Heart right ventricle (tissue), 16 donors: ENCODE results near the gene XPR1. TPM values are rescaled to one million over a fixed set of nuclear protein-coding genes. Genes with fewer than 3 reads are reported as not detected.
A peak's percentile ranks its signal among the peaks of the same experiment; 100 is the strongest.

ENCODE experiments used
- ATAC-seq, 8 donors: fragments of 200-7000 bp; cut with Tn5 transposase; one replicate each; pipeline ENCODE4 v1.9.1; 2020; ENCODE audit warnings: mild to moderate bottlenecking in 8 of 8, moderate library complexity in 8 of 8, moderate number of reproducible peaks in 1 of 8
- DNase-seq, 2 donors: peaks; one replicate each; pipeline ENCODE4 v3.0.0-alpha.2; 2020
- H3K27ac ChIP-seq, 10 donors: fragments of 200-600 bp; sonication (generic) in 2 of 10; one replicate each; pipeline versions ENCODE4 v1.5.0 to v1.8.0; 2020 to 2022; ENCODE audit warnings: mild to moderate bottlenecking in 3 of 10
- H3K27me3 ChIP-seq, 7 donors: fragments of 200-600 bp; one replicate each; pipeline ENCODE4 v1.8.0; 2021 to 2022; ENCODE audit warnings: mild to moderate bottlenecking in 2 of 7
- H3K36me3 ChIP-seq, 9 donors: fragments of 200-600 bp; sonication (generic) in 1 of 9; one replicate each; pipeline versions ENCODE4 v1.5.0 to v1.8.0; 2020 to 2022; ENCODE audit warnings: mild to moderate bottlenecking in 2 of 9
- H3K4me1 ChIP-seq, 9 donors: fragments of 200-600 bp; sonication (generic) in 1 of 9; one replicate each; pipeline versions ENCODE4 v1.5.0 to v1.8.0; 2020 to 2022; ENCODE audit warnings: mild to moderate bottlenecking in 4 of 9
- H3K4me3 ChIP-seq, 10 donors: fragments of 200-600 bp; sonication (generic) in 2 of 10; one replicate each; pipeline versions ENCODE4 v1.5.0 to v1.8.0; 2020 to 2022; ENCODE audit warnings: mild to moderate bottlenecking in 7 of 10, moderate library complexity in 2 of 10
- H3K9me3 ChIP-seq, 11 donors: fragments of 200-600 bp in 10 of 11; sonication (generic) in 2 of 11; one replicate each; pipeline versions ENCODE4 v1.5.0 to v1.8.0; 2013 to 2022; ENCODE audit warnings: mild to moderate bottlenecking in 2 of 11, control low read depth in 1 of 11, moderate library complexity in 1 of 11
- CTCF ChIP-seq, 9 donors: fragments of 200-600 bp; sonication (generic) in 2 of 9; IDR thresholded peaks; one replicate each; pipeline versions ENCODE4 v1.5.0 to v1.8.0; 2021 to 2022; ENCODE audit warnings: antibody characterized with exemption in 9 of 9, mild to moderate bottlenecking in 5 of 9, moderate library complexity in 1 of 9
- WGBS, 2 donors: extraction: QIAGEN DNeasy Blood & Tissue Kit; methylation state at CpG; one replicate each; pipeline ENCODE4 v1.1.7; 2013; ENCODE audit warnings: inconsistent platforms in 1 of 2; 5-methylcytosine and 5-hydroxymethylcytosine counted together
- intact Hi-C, 10 donors: fragments of 100-400 bp; cut with DNase I; formaldehyde crosslinking; loops; one replicate each; pipeline versions ENCODE4 v1.11.1 to v1.14.2; 2022
- polyA plus RNA-seq, 2 donors: library from polyadenylated mRNA; stranded (reverse); fragments of 200-250 nt; gene quantifications; one replicate each; pipeline ENCODE4 v1.2.3, GENCODE V29; 2013
- total RNA-seq, 10 donors: library from RNA; stranded (reverse); fragmentation: NEBNext Ultra II Directional in 3 of 10; extraction: Animal tissue kit (Norgen Biotek cat#: 25700) in 3 of 10; gene quantifications; one replicate each; pipeline versions ENCODE4 v1.2.1 to v1.2.4, GENCODE V29; 2021 to 2023
- donor health status: Arrhythmogenic right ventricular cardiomyopathy.
- donor health status: ischemic (EF 13 %, LVEDD 7.1; RV severe dilation, severe dysfunction).
- donor health status: healthy with polysubstance abuse.
- donor health status: DM: no; HTN: yes; CAD: no.
- donor health status: DM: no; HTN: no; CAD: no.
- donor health status: ischemic (EF 25% LVEDD 6.9; RV normal size, moderate dysfunction).
- donor health status: ischemic (EF 25% LVEDD 5.7; RV mildly dilated, moderate dysfunction).
- donor health status: healthy.
- donor health status: DM: yes; HTN: yes; CAD: no.
- donor health status: Ischemic cardiomyopathy.
- donor health status: ischemic (EF 35%, LVEDD 5.7; RV mildly dilated, moderate dysfunction).
- donor health status: nonischemic (EF 11% LVEDD 7.7; RV severe dilation, severe dysfunction).
- donor health status: DM: yes; HTN: yes; CAD: no.
- donor health status: PGD.
- donor health status: ischemic (EF 29% LVEDD 5.4; RV normal size, mild dysfunction).
- donor health status: nonischemic (EF 23%, LVEDD 6.1; RV moderate dilation, normal function).

The XPR1 gene
- total and polyA plus RNA-seq, 12 donors: 18.3 to 142 (median 70.0) TPM

DNA sequence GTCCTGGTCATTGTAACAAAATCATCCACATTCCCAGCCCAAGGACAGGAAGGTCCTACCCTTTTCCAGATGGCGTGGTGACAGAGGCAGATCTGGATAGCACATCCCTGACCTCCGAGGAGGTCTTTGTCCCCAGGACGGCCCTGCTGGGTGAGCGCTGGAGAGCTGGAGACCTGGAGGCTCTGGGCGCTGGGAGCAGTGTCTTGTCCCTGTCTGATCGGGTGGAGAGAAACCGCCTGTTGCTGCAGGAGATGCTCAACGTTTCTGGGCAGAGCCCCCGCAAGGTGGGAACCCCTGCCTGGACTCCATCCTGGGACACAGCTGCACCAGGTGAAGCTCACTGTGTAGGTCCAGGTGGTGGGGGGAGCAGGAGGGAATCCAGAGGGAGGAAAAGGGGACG is 284.9 kb downstream of the XPR1 start:
- peaks cover 0 to 29% (median 0%) of the 10 kb centered on the region in 7 donors for H3K27me3 ChIP-seq
- H3K9me3 ChIP-seq: no peaks in the 10 kb centered on the region
- no peak overlapping the region for H3K4me3 ChIP-seq
- WGBS, 2 donors: 84 to 88% methylated on average over 10 of the region's 10 CpGs
- TF ChIP-seq CTCF (IDR thresholded peaks at IDR 0.05): no peak
- peaks cover 4 to 16% (median 8%) of the 10 kb centered on the region in 9 donors for H3K4me1 ChIP-seq
- peaks cover 0 to 25% (median 0%) of the 10 kb centered on the region in 9 donors for H3K36me3 ChIP-seq
- intact Hi-C loops: no loop called here
- H3K27ac ChIP-seq: no peak overlapping the region
- DNase-seq (no peak), ATAC-seq (no peak)

DNA sequence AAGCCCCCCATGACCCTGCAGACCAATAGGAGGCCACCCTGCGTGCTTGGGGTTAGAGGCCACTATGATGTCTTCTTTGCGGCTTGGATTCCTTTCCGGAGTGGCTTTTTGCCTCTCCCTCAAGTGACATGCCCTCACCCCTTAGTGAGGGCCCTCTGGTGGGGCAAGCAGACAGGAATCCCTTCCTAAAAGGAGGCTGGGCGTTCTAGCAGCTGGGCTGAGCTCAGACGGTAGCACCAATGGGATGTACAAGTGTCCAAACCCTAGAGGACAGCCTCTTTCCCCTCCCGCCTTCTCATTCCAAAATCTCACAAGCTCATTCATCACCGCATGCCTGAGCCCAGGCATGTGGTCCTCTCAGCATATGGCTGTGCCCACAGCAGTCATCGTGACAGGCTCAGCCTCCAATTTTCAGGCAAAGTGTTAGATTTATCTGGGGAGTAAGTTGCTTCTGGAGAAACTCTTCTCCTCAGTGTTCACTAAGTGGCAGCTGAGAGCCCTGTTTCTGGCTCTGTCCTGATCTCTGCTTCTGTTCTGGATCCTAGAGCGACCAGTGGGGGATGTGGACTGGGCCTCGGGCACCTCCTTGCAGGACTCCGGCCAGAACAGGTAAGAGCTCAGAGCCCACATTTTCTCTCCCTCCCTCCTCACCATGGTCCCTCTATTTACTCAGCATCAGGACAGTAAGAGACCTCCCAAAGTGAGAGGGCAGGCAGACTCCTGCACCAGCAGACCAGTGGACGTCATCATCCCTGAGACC is 285.7 kb downstream of the XPR1 start:
- DNase-seq: no peak
- WGBS, 2 donors: 69 to 79% methylated on average over 12 of the region's 12 CpGs
- peaks cover 0 to 22% (median 0%) of the 10 kb centered on the region in 7 donors for H3K27me3 ChIP-seq
- H3K27ac ChIP-seq: no peak overlapping the region
- peaks cover 0 to 11% (median 3%) of the 10 kb centered on the region in 9 donors for H3K4me1 ChIP-seq
- intact Hi-C loops: no loop called here
- H3K4me3 ChIP-seq: no peak overlapping the region
- H3K36me3 ChIP-seq: peaks cover 0 to 25% (median 0%) of the 10 kb centered on the region in 9 donors
- peak in 1 of 9 donors; percentile 11 for TF ChIP-seq CTCF (IDR thresholded peaks at IDR 0.05)
- H3K9me3 ChIP-seq: no peaks in the 10 kb centered on the region
- peak in 2 of 8 donors; percentile 20 to 22 for ATAC-seq

GRCh38 chr1:180918519-180918918 is 286.7 kb downstream of the XPR1 start:
- WGBS, 2 donors: 88 to 93% methylated on average over 10 of the region's 10 CpGs
- DNase-seq (no peak), ATAC-seq (no peak)
- Histone ChIP-seq H3K4me1 (peaks cover 0 to 9% (median 3%) of the 10 kb centered on the region in 9 donors), H3K27ac (no peak overlapping the region), H3K27me3 (peaks cover 0 to 12% (median 0%) of the 10 kb centered on the region in 7 donors), H3K9me3 (no peaks in the 10 kb centered on the region), H3K36me3 (peaks cover 0 to 25% (median 0%) of the 10 kb centered on the region in 9 donors), H3K4me3 (no peak overlapping the region)
- intact Hi-C loops: no loop called here
- TF ChIP-seq CTCF (IDR thresholded peaks at IDR 0.05): no peak

- Histone ChIP-seq H3K27me3 (peaks cover 0 to 4% (median 0%) of the 10 kb centered on the region in 7 donors), H3K9me3 (no peaks in the 10 kb centered on the region), H3K4me3 (no peak overlapping the region), H3K27ac (no peak overlapping the region), H3K36me3 (peaks cover 0 to 25% (median 0%) of the 10 kb centered on the region in 9 donors), H3K4me1 (peaks cover 0 to 3% (median 0%) of the 10 kb centered on the region in 9 donors)
- no peak for ATAC-seq
- intact Hi-C loops: no loop called here
- no peak for DNase-seq
- TF ChIP-seq CTCF (IDR thresholded peaks at IDR 0.05): no peak
- WGBS, 2 donors: 83 to 88% methylated on average over 9 of the region's 9 CpGs
These were observed 287.4 kb downstream of the XPR1 start for GRCh38 chr1:180919183-180919700.
